GM18499 (cell line): ENCODE results near the gene PRRC2C.
"Not testable (repeated sequence)": the region's sequence is repeated elsewhere in the genome, so short reads cannot be mapped to it uniquely, and the experiment has no call there.

Source experiments
- ATAC-seq: cut with Tn5 transposase; IDR thresholded peaks from one replicate; pipeline ENCODE4 v1.9.1; 2021; ENCODE audit warnings: moderate number of reproducible peaks; ENCODE audit not compliant: insufficient read depth, unreplicated experiment

Gene PRRC2C

GRCh38 chr1:171581766-171582165 is 96.4 kb downstream of the PRRC2C start:
- no peak for ATAC-seq

GRCh38 chr1:171582589-171582988 is 97.3 kb downstream of the PRRC2C start:
- no peak for ATAC-seq

GRCh38 chr1:171583591-171584201 is 98.4 kb downstream of the PRRC2C start:
- ATAC-seq, result no peak

- no peak for ATAC-seq
Observed at GRCh38 chr1:171585715-171586114, 100.4 kb downstream of the PRRC2C start.

GRCh38 chr1:171588230-171588629 is 102.9 kb downstream of the PRRC2C start:
- no peak for ATAC-seq

GRCh38 chr1:171590022-171590421 is 104.7 kb downstream of the PRRC2C start:
- no peak for ATAC-seq

- no peak for ATAC-seq
Observed at GRCh38 chr1:171595324-171595723, 110.0 kb downstream of the PRRC2C start.

- ATAC-seq, result no peak
Observed at GRCh38 chr1:171596119-171596518, 110.8 kb downstream of the PRRC2C start.

- no peak for ATAC-seq
Observed at GRCh38 chr1:171596705-171597104, 111.4 kb downstream of the PRRC2C start.

GRCh38 chr1:171597203-171597602 is 111.9 kb downstream of the PRRC2C start:
- ATAC-seq, result no peak

GRCh38 chr1:171600310-171600709 is 115.0 kb downstream of the PRRC2C start:
- ATAC-seq, result not testable (repeated sequence)

- ATAC-seq, result no peak
Observed at GRCh38 chr1:171600862-171601261, 115.5 kb downstream of the PRRC2C start.

- ATAC-seq, result not testable (repeated sequence)
Observed at GRCh38 chr1:171603042-171603441, 117.7 kb downstream of the PRRC2C start.

- ATAC-seq, result no peak
Observed at GRCh38 chr1:171606402-171606941, 121.1 kb downstream of the PRRC2C start.

- no peak for ATAC-seq
Observed at GRCh38 chr1:171610385-171610784, 125.1 kb downstream of the PRRC2C start.

GRCh38 chr1:171611306-171611705 is 126.0 kb downstream of the PRRC2C start:
- no peak for ATAC-seq

- no peak for ATAC-seq
Observed at GRCh38 chr1:171613282-171613681, 128.0 kb downstream of the PRRC2C start.

- ATAC-seq, result not testable (repeated sequence)
Observed at GRCh38 chr1:171615122-171615906, 130.0 kb downstream of the PRRC2C start.

- ATAC-seq, result no peak
Observed at GRCh38 chr1:171616586-171616985, 131.3 kb downstream of the PRRC2C start.

GRCh38 chr1:171622152-171622462 is 136.8 kb downstream of the PRRC2C start, which contains the start of gene MYOCOS:
Gene MYOCOS (plus strand): TSS chr1:171622243. CDS start chr1:171623884, 1,641 bp downstream.
- no peak for ATAC-seq

- ATAC-seq, result no peak
Observed at GRCh38 chr1:171623651-171624331, 138.5 kb downstream of the PRRC2C start.
